Ascending aorta (tissue), 2 donors: ENCODE results near the gene GSTCD. TPM values are rescaled to one million over a fixed set of nuclear protein-coding genes. Genes with fewer than 3 reads are reported as not detected.
A peak's percentile ranks its signal among the peaks of the same experiment; 100 is the strongest.

Experiments
- DNase-seq, 2 donors: peaks; one replicate each; pipeline ENCODE4 v3.0.0-alpha.2; 2019; ENCODE audit warnings: low spot score in 2 of 2
- H3K27ac ChIP-seq, 2 donors: fragments of 200-600 bp; sonication (generic); one replicate each; pipeline ENCODE4 v1.5.1; 2016 to 2017; ENCODE audit warnings: mild to moderate bottlenecking in 1 of 2
- H3K27me3 ChIP-seq: fragments of 200-600 bp; sonication (generic); one replicate; pipeline ENCODE4 v1.5.1; 2017
- H3K36me3 ChIP-seq, 2 donors: fragments of 200-600 bp; sonication (generic); one replicate each; pipeline ENCODE4 v1.5.1; 2016
- H3K4me1 ChIP-seq, 2 donors: fragments of 200-600 bp; sonication (generic); one replicate each; pipeline ENCODE4 v1.5.1; 2016 to 2017; ENCODE audit warnings: mild to moderate bottlenecking in 1 of 2
- H3K4me3 ChIP-seq, 2 donors: fragments of 200-600 bp; sonication (generic); one replicate each; pipeline ENCODE4 v1.5.1; 2016 to 2017; ENCODE audit warnings: mild to moderate bottlenecking in 1 of 2
- H3K9me3 ChIP-seq, 2 donors: fragments of 200-600 bp; sonication (generic); one replicate each; pipeline ENCODE4 v1.5.1; 2016
- CTCF ChIP-seq, 3 experiments: fragments of 200-600 bp in 2 of 3; fragments of 450-650 bp in 1 of 3; sonication (generic) in 2 of 3; IDR thresholded peaks; one replicate each; pipeline ENCODE4 v1.5.1; 2016 to 2019; ENCODE audit warnings: antibody characterized with exemption in 3 of 3, mild to moderate bottlenecking in 1 of 3, moderate library complexity in 1 of 3
- intact Hi-C: fragments of 100-400 bp; cut with DNase I; formaldehyde crosslinking; loops from one replicate; pipeline ENCODE4 v1.15.1; 2023
- total RNA-seq: library from RNA; depleted of rRNA; stranded (reverse); fragments of >200 nt; gene quantifications from one replicate; pipeline ENCODE4 v1.1.0, GENCODE V29; 2016

The GSTCD gene
- total RNA-seq = 4.4 TPM

GRCh38 chr4:105708181-105709080 lies at the start of gene GSTCD, which contains the start of gene INTS12:
Gene GSTCD (plus strand): TSS chr4:105708784. CDS start chr4:105717614, 8,830 bp downstream.
Gene INTS12 (minus strand): TSS chr4:105708689. CDS start chr4:105700005, 8,684 bp downstream.
- intact Hi-C loops = loop anchor here (5.0 kb wide), 4 partner anchors 189 to 609 kb away; partner anchors contain the start of genes AIMP1, NPNT, PPA2 and TBCK
- H3K27me3 ChIP-seq = no peaks in the 10 kb centered on the region
- DNase-seq = peak; percentile 61 to 95
- peak within 1 kb of the TSS; percentile 76 to 87 for H3K4me3 ChIP-seq
- peaks cover 7 to 18% of the 10 kb centered on the region in 2 donors for H3K4me1 ChIP-seq
- H3K9me3 ChIP-seq = no peaks in the 10 kb centered on the region
- H3K36me3 ChIP-seq = no peaks in the 10 kb centered on the region
- TF ChIP-seq CTCF (IDR thresholded peaks at IDR 0.05) = no peak
- H3K27ac ChIP-seq = peak within 1 kb of the TSS; percentile 84 to 90

- no peak for TF ChIP-seq CTCF (IDR thresholded peaks at IDR 0.05)
- no peaks in the 10 kb centered on the region for H3K9me3 ChIP-seq
- no peaks in the 10 kb centered on the region for H3K36me3 ChIP-seq
- intact Hi-C loops = no loop called here
- no peak for DNase-seq
- H3K27me3 ChIP-seq = no peaks in the 10 kb centered on the region
- H3K4me1 ChIP-seq = no peaks in the 10 kb centered on the region
- no peak overlapping the region for H3K4me3 ChIP-seq
- no peak overlapping the region for H3K27ac ChIP-seq
Observed at GRCh38 chr4:105659190-105659589, 49.4 kb upstream of the GSTCD start.

GRCh38 chr4:105661028-105661427 lies 47.6 kb upstream of the GSTCD start:
- no peaks in the 10 kb centered on the region for H3K4me1 ChIP-seq
- H3K9me3 ChIP-seq = no peaks in the 10 kb centered on the region
- TF ChIP-seq CTCF (IDR thresholded peaks at IDR 0.05) = no peak
- no peaks in the 10 kb centered on the region for H3K36me3 ChIP-seq
- no peak overlapping the region for H3K27ac ChIP-seq
- no peak overlapping the region for H3K4me3 ChIP-seq
- DNase-seq = no peak
- no peaks in the 10 kb centered on the region for H3K27me3 ChIP-seq
- intact Hi-C loops = no loop called here

- intact Hi-C loops = no loop called here
- no peak for TF ChIP-seq CTCF (IDR thresholded peaks at IDR 0.05)
- no peaks in the 10 kb centered on the region for H3K36me3 ChIP-seq
- no peak overlapping the region for H3K4me3 ChIP-seq
- H3K27me3 ChIP-seq = no peaks in the 10 kb centered on the region
- DNase-seq = no peak
- H3K4me1 ChIP-seq = no peaks in the 10 kb centered on the region
- H3K9me3 ChIP-seq = no peaks in the 10 kb centered on the region
- H3K27ac ChIP-seq = no peak overlapping the region
Observed at GRCh38 chr4:105662935-105663675, 45.5 kb upstream of the GSTCD start.

GRCh38 chr4:105666693-105667092 lies 41.9 kb upstream of the GSTCD start:
- intact Hi-C loops = no loop called here
- H3K9me3 ChIP-seq = no peaks in the 10 kb centered on the region
- H3K27ac ChIP-seq = no peak overlapping the region
- no peaks in the 10 kb centered on the region for H3K27me3 ChIP-seq
- no peak overlapping the region for H3K4me3 ChIP-seq
- DNase-seq = no peak
- no peak for TF ChIP-seq CTCF (IDR thresholded peaks at IDR 0.05)
- no peaks in the 10 kb centered on the region for H3K36me3 ChIP-seq
- H3K4me1 ChIP-seq = no peaks in the 10 kb centered on the region
